ENCODE measurements around the gene CRISP3.
"Not testable (repeated sequence)": the region's sequence is repeated elsewhere in the genome, so short reads cannot be mapped to it uniquely, and the experiment has no call there.

CRISP3 gene, protein sequence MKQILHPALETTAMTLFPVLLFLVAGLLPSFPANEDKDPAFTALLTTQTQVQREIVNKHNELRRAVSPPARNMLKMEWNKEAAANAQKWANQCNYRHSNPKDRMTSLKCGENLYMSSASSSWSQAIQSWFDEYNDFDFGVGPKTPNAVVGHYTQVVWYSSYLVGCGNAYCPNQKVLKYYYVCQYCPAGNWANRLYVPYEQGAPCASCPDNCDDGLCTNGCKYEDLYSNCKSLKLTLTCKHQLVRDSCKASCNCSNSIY
- total RNA-seq, result 0 reads per million in 2 donors

DNA sequence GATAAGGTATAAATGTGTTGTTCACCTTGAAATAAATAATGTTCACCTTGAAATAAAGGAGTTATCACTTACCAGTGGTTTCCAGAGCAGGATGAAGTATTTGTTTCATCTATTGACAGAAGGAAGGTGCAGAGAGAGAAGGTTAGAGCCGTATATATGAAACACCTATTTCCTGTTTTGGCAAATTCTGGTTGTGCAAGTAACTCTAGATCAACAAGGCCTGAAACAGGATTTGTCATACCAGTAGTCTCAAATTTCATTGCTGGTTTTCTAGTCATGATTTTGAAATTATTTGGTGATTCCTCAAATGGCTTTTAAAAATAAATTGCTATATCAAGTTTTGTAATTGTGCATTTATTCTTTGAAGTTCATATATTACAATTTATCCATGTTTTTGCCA, at the start of gene CRISP3:
TSS of gene CRISP3 (minus strand) at position 130 of the 400 bp plus-strand sequence. CDS start at position 109, 21 bp downstream.
- DNase-seq, result peak in 1 of 5 experiments; percentile 22

DNA sequence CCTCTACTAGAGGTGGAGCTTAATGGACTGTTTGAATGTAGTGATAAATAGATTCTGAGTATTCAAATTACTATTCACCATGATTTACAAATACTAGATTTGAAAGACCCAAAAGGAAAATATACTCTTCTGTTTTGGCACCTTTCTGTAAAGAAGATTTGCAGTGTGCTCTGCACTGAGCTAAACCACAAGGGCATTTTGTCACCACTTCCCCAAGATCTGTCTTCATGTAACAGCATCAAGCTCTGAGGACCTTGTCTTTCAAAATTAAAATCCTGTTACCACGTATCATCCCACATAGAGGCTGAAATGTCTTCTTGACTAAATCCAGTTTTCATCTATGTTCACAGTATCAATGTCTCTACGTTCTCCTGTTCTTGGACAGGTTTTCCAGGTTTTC, 46.2 kb upstream of the CRISP3 start:
- peak in 1 of 5 experiments; percentile 2 for DNase-seq

DNA sequence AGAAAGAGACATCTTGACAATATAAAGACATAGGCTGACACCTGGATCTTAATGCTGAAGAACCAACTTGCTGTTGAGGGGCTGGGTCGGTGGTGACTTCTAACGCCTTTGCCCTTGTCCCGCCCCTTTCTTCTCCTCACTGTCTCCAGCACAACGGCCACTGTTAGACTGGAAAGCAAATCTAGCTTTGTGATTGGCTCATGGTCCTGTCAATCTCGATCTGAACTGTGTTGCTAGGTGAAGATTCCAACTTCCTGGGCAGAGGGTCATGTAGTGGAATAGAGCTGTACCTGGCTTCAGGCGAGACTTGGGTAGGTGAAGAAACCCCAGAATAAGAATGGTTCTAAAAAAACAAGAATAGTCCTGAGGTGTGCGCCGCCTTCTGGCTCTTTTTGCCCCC, 43.0 kb upstream of the CRISP3 start, which contains the start of gene PGK2:
TSS of gene PGK2 (minus strand) at position 110 of the 400 bp plus-strand sequence. CDS start at position 12, 98 bp downstream.
- peak in 1 of 5 experiments; percentile 6 for DNase-seq

DNA sequence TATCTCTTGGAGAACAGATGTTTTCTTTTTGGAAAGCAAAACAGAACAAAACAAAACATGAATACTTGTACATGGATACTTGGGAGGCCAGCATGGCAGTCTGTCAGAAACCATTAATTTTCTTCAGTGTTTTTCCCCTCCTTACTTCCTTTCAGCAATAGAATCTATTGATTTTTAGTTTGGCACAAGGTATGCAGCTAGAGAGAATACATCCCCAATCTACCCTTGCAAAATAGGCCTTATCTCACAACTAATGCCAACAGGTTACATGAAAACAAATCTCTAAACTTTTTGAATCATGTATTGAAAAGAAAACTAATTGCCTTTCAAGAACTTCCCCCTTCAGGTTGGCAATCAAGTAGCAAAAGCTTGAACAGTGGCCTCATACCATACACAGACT, 40.1 kb upstream of the CRISP3 start:
- DNase-seq, result no peak

DNA sequence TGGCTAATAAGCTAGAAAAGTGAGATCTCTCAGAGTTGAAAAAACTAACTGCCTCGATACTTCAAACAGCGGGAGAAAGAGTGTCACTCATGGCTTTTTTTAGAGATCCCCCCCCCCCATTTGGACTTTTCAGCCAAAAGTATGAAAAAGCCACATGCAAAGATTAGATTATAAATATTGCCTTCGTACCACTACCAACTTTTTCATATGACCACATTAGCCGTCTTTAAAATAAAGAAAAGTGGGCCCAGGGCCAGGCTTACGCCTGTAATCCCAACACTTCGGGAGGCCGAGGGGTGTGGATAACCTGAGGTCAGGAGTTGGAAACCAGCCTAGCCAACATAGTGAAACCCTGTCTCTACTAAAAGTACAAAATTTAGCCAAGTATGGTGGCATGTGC, 38.5 kb upstream of the CRISP3 start:
- DNase-seq, result no peak

DNA sequence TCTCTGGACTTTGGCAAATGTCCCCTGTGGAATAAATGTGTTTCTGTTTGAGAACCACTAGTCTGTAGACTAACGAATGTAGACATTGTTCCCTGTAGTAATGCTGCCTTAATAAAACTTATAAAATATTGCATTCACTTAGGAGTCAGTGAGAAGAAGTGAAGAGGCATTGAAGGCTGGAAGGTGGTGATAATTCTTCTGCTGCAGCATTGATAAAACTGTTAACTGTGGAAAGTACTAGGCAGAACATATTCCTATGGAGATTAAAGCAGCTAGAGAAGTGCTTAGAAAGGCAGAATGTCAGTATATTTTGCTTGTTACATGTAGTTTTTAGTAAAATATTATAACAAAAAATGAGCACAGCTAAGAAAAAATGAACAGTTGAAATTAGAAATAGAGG, 38.1 kb upstream of the CRISP3 start:
- no peak for DNase-seq

DNA sequence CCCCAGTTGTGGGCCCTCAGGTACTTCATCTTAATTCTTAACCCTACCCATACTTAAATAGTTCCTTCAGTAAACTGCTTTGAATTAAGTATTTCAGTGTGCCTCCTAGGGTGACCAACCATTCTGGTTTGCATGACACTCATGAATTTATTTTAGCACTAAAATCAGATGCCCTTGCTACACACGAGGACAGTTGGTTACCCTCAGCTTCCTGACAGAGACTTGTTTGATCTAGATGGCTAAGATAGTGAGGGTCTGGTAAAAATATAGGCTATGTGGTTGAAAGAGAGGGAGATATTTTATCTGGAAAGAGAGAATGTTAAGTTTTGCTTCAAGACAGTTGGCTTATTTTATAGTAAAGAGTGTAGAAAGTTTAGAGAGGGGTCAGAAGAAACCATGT, 32.3 kb upstream of the CRISP3 start:
- peak in 1 of 5 experiments; percentile 1 for DNase-seq

DNA sequence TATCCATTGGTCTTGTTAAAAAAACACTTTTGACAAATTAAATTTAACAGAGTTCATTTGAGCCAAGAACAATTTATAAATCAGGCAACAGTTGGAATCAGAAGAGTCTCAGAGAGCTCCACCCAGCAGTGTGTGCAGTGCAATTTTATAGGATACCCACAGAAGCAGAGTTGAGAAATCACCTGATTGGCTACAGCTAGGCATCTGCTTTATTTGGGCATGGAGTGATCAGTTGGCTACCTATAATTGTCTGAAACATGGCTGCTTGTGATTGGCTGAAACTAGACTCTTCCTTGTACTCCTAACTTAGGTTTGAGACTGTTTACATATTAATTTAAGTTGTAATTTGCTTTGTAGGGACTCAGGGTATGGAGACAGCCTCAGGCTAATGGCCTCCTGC, 30.9 kb upstream of the CRISP3 start:
- no peak for DNase-seq

DNA sequence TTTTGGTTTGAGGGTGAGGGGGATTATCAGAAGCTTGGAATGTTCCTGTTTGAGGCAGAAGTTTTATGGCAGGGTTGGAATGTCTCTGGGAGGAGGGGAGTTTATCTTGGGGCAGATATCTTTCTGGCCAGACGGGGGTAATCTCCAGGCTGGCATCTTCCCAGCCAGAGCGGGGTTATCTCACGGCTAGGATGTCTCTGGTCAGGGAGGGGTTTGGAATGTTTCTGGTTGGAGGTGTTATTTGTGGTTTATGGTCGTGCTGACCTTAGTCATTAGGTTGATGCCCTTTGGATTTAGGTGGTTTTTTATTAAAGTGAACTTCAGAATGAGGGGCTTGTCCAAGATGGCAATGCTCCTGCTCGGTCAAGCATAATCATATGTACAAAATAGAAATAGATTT, 28.1 kb upstream of the CRISP3 start:
- no peak for DNase-seq

DNA sequence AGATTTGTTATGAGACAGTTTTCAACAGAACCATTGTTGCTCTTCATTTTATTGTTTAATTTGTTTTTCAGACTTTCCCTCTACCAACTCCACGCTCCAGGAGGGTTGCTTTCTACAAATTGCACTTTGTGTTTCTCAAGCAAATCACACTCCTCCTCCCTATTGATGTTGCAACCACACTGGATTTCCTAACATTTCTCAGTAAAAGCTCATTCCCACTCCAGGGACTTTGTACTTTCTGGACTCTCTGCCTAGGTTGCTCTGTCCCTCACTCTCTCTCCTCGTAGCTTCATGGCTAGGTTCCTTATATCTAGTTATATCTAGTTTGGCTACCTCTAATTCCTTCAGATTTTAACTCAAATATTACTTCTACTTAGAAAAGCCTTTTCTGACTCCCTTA, 22.6 kb upstream of the CRISP3 start:
- no peak for DNase-seq

DNA sequence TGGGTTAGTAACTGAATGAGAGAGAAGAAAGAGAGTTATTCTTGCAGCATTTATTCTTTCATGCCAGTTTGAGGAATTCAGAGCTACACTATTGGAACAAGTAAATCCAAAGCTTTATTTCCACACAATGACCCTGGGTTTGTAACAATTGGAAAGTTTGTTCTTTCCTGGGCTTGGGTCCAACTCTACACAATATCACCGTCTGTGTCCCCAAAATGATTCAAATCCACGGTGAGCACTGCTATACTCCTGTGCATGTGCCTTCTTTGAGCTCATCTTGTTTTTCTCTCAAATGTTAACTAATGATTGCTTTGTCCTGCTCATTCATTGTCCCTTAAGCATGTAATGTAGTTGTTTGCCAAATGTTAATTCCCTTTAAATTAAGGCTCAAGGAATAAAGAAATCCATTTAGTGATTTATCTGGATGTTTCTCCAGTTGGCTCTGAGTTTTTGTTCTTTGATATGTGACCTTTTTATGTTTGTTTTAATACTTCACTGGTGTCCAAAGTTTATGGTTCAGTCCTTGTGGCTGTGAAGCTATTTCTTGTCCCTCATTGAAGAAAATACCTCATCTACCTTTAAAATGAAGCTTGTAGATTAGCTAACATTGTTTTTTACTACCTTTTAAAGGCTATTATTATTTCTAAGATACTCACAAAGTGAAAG, 20.5 kb upstream of the CRISP3 start:
- no peak for DNase-seq

DNA sequence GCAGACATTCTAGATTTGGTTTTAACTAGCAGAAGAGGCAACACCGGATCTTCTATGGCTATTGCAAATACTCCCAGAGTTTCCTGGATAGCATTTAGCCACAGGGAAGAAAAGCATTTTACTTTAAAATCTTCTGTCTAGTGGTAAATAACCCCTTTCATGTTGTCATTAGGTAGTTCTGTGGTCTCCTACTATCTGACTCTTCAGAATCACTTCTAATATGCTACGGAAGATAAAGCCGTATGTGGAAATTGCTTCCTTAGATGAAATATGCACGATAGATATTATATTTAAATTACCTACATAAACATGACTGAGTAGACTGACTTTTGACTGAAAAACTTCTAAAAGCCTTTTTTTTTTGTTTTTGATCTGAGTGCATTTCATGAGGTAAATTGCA, 759 bp downstream of the CRISP3 start:
- no peak for DNase-seq

DNA sequence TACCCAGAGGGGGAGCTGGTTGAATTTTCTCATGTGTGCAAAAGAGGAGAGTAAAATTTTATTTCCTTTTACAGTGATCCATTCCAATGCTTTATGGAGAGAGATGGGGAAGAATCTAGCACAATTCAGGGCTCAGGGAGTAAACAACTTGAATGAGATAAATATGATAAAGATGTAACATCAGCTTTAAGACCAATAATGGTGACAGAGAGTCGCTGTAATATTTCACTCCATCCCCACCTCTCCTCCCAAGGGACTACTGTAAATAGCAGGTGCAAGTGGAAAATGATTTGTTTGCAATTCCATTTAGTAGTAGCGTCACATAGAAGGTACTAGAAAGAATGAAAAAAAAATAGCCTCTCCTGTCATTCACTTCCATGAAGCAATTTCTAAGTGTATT, 4.8 kb downstream of the CRISP3 start:
- DNase-seq, result no peak

DNA sequence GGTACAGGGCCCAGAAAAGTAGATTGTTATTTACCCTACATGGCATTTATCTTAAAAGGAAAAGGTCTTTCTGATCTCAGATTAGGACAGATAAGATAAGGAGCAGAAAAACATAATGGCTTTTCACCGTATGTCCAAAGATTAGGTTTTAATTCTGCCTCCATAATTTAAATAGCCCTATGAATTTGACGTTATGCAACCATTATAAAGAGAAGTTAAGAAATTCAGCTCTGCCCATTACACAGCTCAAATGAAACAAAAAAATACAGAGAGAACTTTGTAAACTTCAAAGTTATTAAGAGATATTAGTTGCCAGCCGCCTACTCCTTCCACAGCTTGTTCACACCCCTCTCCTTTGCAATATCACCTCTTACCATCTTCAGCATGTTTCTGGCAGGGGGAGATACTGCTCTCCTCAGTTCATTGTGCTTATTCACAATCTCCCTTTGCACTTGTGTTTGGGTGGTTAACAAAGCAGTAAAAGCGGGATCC, 8.1 kb downstream of the CRISP3 start:
- no peak for DNase-seq

DNA sequence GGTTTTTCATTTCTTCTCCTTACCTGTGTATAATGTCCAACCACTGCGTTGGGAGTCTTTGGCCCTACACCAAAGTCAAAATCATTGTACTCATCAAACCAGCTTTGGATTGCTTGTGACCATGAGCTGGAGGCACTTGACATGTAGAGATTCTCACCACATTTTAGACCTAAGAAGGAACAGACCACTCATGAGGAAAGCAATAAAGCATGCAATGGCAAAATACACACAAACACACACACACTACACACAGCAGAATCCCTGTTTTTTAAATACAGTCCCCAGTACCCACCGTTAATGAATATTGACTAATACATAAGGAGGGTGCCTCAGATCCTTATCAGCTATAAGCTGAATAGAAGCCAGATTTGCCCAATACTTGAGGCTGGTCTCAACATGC, 10.5 kb downstream of the CRISP3 start:
- no peak for DNase-seq

DNA sequence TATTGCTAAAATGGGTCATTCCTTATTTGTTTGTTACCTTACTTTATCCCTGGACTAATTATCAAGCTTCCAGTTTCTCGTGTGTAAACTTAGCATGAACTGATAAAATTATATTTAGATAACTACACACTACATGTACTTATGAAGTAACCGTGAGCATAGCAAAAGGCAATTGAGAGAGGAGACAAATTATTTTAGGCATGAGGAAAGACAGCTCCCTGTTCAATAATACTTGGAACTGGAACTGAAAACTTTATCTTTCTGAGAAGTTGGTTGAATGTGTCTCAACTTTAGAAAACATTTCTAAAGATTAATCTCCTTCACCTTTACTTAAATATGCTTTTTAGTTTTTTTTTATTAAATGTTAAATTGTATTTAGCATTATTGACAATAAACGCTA, 11.4 kb downstream of the CRISP3 start:
- DNase-seq, result no peak

DNA sequence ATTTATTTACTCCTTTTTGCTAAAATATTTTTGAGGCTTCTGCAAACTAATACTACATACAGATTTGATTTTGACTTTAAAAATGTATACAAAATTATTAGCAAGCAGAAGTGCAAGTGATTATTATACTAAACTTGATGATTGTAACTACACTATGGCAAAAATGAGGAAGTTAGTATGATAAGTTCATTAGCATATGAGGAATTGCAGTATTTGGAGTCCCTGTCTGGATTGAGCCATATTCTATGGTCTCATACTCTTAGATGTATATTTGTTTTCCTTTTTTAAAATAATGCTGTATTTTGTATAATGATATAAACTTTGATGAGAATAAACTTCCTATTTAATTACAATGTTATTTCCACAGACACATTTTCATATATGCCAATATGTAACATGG, 13.9 kb downstream of the CRISP3 start:
- DNase-seq, result no peak

DNA sequence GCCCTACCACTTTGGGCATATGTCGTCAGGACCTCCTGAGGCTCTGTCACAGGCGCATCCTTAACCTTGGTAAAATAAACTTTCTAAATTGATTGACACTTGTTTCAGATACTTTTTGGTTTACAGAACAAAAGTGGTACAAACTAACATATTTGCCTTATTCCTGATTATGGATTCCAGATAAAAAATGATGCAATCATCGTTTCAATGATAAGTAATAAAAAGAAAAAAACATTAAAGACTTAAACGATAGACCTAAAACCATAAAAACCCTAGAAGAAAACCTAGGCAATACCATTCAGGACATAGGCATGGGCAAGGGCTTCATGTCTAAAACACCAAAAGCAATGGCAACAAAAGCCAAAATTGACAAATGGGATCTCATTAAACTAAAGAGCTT, 20.3 kb downstream of the CRISP3 start:
- DNase-seq, result not testable (repeated sequence)

DNA sequence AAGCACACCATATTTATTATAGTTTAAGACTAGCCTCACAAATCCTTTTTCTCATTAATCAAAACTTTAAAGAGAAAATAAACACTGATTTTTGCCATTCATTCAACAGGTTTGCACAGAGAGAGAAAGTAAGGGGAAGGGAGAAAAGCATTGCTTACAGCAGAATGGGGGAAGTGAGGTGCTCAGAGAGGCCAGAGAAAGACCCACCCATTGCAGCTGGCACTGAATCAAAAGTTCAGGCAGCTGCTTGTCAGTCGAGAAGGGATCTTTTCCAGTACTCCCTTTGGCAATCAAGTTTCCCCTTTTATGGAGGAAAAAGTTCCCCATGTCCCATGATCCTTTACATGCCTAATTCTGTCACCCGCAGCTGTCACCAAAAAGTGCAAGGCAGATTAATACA, 22.9 kb downstream of the CRISP3 start:
- DNase-seq, result no peak

DNA sequence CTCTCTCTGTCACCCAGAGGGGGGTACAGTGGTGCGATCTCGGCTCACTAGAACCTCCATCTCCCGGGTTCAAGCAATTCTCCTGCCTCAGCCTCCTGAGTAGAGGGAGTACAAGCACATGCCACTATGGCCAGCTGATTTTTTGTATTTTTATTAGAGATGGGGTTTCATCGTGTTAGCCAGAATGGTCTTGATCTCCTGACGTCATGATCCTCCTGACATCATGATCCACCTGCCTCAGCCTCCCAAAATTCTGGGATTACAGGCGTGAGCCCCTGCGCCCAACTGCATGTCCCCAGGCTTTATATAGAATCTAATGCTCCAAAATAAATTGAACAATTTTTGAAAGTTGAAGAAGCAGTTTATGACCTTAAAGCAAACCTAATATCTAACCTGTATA, 23.8 kb downstream of the CRISP3 start:
- no peak for DNase-seq

DNA sequence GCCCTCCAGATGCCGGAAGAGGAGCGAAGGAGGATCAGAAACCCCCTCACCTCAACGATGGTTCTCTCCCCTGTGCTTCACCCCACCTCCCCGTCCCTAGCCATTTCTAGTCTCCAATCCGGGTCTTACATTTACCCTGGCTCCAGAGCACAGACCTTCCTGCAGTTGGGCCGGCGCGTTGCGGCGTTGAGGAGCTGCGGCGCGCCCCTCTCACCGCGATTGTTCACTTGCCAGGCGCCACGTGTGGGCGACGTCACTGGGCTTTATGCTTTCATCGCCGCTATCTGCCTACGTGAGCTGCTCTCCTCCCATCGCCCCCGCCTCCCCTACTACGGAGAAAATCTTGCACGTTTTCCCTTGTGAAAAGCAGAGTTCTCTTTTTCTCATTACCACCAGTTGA, 30.8 kb downstream of the CRISP3 start, which contains the start of gene CRISP2:
TSS of gene CRISP2 (minus strand) at position 198 of the 400 bp plus-strand sequence. CDS start 4,347 bp downstream, outside the sequence.
- no peak for DNase-seq

DNA sequence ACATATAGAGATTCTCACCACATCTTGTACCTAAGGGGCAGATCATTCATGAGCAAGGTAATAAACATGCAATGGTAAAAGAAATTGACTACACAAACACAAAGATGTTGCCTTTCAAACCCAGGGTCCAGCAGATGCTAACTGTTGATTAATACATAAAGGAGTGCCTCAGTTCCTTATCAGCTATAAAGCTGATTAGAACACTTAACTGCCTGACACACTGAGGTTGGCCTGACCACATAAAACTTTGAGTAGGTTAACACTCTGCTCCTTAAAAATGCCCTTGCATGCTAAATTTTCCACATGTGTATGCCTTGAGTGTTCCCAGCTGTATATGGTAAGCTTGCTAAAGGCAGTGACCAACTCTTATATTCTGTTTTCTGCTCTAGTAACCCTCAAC, 45.7 kb downstream of the CRISP3 start:
- no peak for DNase-seq

DNA sequence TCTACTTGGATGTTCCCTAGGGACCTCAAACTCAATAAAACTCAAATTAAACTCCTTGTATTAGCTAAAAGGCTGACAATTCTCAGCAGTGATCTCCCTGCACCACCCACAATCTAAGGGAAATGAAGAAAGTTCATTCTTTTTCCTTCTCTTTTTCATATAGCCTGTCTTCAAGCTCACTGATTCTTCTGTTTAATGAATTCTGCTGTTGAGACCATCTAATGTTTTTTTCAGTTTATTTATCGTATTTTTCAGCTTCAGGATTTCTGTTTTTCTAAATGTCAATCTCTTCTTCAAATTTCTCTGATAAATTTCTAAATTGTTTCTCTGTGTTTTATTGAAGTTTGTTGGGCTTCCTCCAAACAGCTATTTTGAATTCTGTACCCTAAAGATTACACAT, 50.7 kb downstream of the CRISP3 start:
- DNase-seq, result no peak

DNA sequence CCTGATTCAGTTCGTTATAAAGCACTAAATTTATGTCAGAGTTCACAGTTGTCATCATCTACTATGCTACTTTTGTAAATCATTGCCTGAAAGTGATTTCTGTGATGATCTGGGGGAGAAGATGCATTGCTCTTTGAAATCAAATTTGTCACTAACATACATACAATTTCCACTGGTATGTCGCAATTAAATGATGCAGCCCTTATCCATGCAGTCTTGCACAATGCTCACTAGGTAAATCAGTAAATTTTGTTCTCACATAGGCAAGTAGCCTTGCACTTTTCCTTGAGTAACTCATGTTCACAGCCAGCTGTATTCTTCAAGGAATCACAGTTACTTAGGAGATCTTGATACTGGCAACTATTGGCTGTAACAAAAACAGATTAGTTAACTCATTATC, 51.7 kb downstream of the CRISP3 start:
- no peak for DNase-seq

Data from T-helper 2 cell (primary cell).